ENCODE results near the gene MAN2C1.

MAN2C1 gene

DNA sequence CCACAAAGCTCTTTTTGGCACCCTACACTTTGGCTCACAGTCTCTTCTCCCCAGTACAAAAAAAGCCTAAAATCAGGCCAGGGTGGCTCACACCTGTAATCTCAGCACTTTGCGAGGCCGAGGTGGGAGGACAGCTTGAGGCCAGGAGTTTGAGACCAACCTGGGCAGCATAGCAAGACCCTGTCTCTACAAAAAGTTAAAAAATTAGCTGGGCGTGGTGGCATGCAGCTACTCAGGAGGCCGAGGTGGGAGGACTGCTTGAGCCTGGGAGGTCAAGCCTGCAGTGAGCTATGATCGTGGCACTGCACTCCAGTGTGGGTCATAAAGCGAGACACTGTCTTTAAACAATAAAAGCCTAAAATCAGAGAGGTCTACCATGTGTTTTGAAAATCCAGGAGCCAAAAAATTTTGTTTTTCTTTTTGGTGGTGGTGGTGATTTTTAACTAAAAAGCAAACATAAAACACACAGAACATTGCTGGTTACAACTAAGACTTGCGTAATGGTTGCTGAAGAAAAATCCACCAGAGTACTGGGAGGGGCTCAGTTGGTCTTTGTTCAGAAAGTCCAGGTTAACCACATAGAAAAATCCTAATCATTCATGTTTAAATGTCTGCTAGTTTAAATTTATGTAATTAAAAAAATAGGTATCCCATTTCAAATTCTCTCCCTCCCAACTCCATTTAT, 1.6 kb upstream of the MAN2C1 start:
- Histone ChIP-seq H3K9me3 (ENCODE audit: control insufficient read depth, insufficient read depth, low read length) (no peaks in the 10 kb centered on the region), H3K4me3 (ENCODE audit: low read depth, low read length) (peak overlapping the region; percentile 84; the same call in 1 of the 2 replicates), H3K27ac (ENCODE audit: low read depth, low read length) (peak overlapping the region; percentile 98), H3K4me1 (ENCODE audit: control insufficient read depth, insufficient read depth, low read length) (peaks cover 9% of the 10 kb centered on the region), H3K9ac (ENCODE audit: low read depth, low read length) (no peak overlapping the region), H3K36me3 (ENCODE audit: control insufficient read depth, insufficient read depth, low read length) (peaks cover 67% of the 10 kb centered on the region), H3K27me3 (ENCODE audit: control insufficient read depth, insufficient read depth, low read length) (no peaks in the 10 kb centered on the region)

DNA sequence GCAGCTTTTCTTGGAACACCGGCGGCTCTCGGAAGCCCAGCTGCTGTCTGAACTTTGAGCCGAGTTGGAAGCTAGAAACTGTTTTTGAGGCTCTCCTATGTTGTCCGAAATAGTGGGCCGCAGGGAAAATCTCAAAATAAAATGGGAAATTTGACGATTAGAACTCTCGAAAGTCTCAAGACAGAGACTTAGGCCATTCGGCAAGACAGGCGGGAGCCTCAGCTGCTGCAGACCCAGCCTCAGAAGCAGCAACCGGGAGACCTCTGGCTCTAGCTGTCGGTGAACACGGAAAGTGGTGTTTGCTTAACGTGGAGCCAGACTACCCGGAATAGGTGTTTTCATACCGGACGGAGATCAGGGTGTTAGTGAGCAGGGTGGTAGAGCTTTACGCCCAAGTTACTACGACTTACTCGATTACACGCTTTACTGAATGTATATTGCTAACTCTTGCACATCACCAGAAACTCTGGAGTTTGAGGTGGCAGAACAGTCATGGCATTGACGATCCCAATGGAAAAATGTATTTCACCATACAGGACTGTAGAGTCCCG, 357 bp upstream of the MAN2C1 start:
- Histone ChIP-seq H3K27me3 (ENCODE audit: control insufficient read depth, insufficient read depth, low read length) (no peaks in the 10 kb centered on the region), H3K4me3 (ENCODE audit: low read depth, low read length) (peak overlapping the region; percentile 84), H3K4me1 (ENCODE audit: control insufficient read depth, insufficient read depth, low read length) (peaks cover 9% of the 10 kb centered on the region), H3K9me3 (ENCODE audit: control insufficient read depth, insufficient read depth, low read length) (no peaks in the 10 kb centered on the region), H3K27ac (ENCODE audit: low read depth, low read length) (peak overlapping the region; percentile 98), H3K36me3 (ENCODE audit: control insufficient read depth, insufficient read depth, low read length) (peaks cover 65% of the 10 kb centered on the region), H3K9ac (ENCODE audit: low read depth, low read length) (peak overlapping the region; percentile 89)

DNA sequence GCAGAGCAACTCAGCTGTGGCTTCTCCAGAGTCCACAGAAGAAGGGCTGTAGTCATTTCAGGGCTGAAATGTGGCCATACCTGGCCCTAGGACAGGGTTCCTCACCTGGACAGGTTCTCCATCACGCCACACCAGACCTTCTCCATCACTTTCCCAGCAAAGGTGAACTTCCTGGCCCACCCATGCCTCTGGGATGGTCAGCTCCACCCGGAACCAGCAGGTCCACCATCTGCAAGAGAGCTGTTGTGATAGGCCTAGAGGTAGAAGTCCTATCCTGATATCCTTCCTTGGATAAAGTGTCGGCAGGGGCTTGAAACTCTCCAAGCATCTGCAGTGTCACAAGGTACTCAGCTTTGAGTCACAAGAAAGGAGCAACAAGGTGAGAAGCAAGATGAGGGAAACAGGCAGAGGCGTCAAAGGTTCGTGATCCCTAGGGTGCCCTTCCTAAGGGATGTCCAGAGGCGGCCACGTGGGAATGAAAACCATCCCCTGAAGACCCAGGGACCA, 948 bp downstream of the MAN2C1 start:
- Histone ChIP-seq H3K9me3 (ENCODE audit: control insufficient read depth, insufficient read depth, low read length) (no peaks in the 10 kb centered on the region), H3K27me3 (ENCODE audit: control insufficient read depth, insufficient read depth, low read length) (no peaks in the 10 kb centered on the region), H3K4me1 (ENCODE audit: control insufficient read depth, insufficient read depth, low read length) (peaks cover 9% of the 10 kb centered on the region), H3K9ac (ENCODE audit: low read depth, low read length) (no peak overlapping the region), H3K27ac (ENCODE audit: low read depth, low read length) (no peak overlapping the region), H3K36me3 (ENCODE audit: control insufficient read depth, insufficient read depth, low read length) (peaks cover 59% of the 10 kb centered on the region), H3K4me3 (ENCODE audit: low read depth, low read length) (peak overlapping the region; percentile 84; the same call in 1 of the 2 replicates)

DNA sequence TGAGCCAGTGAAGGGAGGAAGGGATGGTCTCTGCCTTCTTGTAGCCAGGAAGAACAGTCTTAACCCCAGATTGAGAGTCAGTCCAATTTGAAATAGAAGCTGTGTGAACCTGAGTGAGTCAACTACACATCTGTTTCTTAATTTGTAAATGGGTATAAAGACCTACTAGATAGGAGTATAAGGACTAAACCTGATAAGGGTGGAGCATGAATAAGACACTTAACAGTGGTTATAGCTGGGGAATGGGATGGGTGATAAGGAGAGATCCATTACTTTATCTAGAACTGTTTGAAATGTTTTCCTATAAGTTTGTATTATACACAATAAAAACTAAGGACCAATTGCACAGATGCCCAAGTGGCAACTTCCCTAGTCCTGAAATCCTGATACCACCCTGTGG, 1.4 kb downstream of the MAN2C1 start:
- no peaks in the 10 kb centered on the region for H3K9me3 ChIP-seq (ENCODE audit: control insufficient read depth, insufficient read depth, low read length)
- H3K27me3 ChIP-seq (ENCODE audit: control insufficient read depth, insufficient read depth, low read length): no peaks in the 10 kb centered on the region
- no peak overlapping the region for H3K27ac ChIP-seq (ENCODE audit: low read depth, low read length)
- peaks cover 55% of the 10 kb centered on the region for H3K36me3 ChIP-seq (ENCODE audit: control insufficient read depth, insufficient read depth, low read length)
- no peak overlapping the region for H3K4me3 ChIP-seq (ENCODE audit: low read depth, low read length)
- peaks cover 9% of the 10 kb centered on the region for H3K4me1 ChIP-seq (ENCODE audit: control insufficient read depth, insufficient read depth, low read length)
- no peak overlapping the region for H3K9ac ChIP-seq (ENCODE audit: low read depth, low read length)

DNA sequence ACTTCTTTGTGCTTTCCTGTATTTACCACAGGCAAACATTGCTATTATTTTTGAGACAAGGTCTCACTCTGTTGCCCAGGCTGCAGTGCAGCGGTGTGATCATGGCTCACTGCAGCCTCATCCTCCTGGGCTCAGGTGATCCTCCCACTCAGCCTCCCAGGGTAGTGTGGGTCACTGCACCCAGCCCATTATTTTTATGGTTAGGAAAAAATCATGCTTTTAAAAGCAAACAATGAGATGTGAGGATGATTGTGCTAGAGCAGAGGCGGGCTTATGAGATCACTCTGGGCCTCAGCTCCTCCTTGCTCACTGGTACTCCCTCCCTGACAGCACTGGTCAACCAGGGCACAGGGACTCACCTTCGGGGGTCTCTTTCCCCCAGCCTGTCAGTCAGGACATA, 2.2 kb downstream of the MAN2C1 start:
- Histone ChIP-seq H3K4me1 (ENCODE audit: control insufficient read depth, insufficient read depth, low read length) (peaks cover 9% of the 10 kb centered on the region), H3K4me3 (ENCODE audit: low read depth, low read length) (no peak overlapping the region), H3K9ac (ENCODE audit: low read depth, low read length) (no peak overlapping the region), H3K36me3 (ENCODE audit: control insufficient read depth, insufficient read depth, low read length) (peaks cover 51% of the 10 kb centered on the region), H3K27ac (ENCODE audit: low read depth, low read length) (no peak overlapping the region), H3K9me3 (ENCODE audit: control insufficient read depth, insufficient read depth, low read length) (no peaks in the 10 kb centered on the region), H3K27me3 (ENCODE audit: control insufficient read depth, insufficient read depth, low read length) (no peaks in the 10 kb centered on the region)

DNA sequence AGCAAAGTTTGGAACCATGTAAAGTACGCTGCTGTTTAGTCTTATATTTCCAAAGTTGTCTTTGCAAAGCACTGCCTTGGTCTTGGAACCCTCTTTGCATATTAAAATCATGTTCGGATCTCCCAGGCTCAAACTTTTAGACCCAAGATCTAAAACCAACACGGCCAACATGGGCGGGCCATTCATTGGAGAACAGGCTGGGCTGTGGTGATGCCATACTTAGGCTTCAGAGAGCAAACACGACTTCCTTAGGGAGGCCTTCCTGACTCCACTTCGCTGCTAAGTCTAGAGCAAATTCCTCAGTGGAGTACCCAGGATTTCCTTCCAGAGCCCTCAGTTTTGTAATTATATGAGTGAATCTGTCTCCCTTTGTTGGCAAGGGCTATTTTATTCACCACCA, 3.5 kb downstream of the MAN2C1 start:
- no peak overlapping the region for H3K9ac ChIP-seq (ENCODE audit: low read depth, low read length)
- H3K36me3 ChIP-seq (ENCODE audit: control insufficient read depth, insufficient read depth, low read length): peaks cover 50% of the 10 kb centered on the region
- H3K9me3 ChIP-seq (ENCODE audit: control insufficient read depth, insufficient read depth, low read length): no peaks in the 10 kb centered on the region
- H3K4me1 ChIP-seq (ENCODE audit: control insufficient read depth, insufficient read depth, low read length): peaks cover 9% of the 10 kb centered on the region; the same call in 1 of the 2 replicates
- no peak overlapping the region for H3K4me3 ChIP-seq (ENCODE audit: low read depth, low read length)
- H3K27ac ChIP-seq (ENCODE audit: low read depth, low read length): no peak overlapping the region
- H3K27me3 ChIP-seq (ENCODE audit: control insufficient read depth, insufficient read depth, low read length): no peaks in the 10 kb centered on the region

DNA sequence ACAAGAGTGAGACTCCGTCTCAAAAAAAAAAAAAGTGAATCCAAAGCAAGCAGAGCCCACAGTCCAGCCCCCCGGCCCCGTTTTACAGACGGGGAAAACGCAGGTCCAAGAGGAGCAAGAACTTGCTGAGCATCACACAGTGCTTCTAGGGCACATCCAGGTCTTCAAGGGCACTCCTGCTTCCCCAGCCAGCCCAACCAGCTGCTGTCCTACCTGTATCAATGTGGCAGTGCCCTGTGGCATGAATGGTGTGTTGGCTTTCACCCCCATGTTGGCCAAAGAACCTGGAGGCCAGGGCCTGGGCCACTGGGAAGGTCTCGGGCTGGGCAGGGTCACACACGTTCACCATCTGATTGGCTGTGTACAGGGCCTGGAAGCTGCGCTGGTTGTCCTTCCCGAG, 4.6 kb downstream of the MAN2C1 start:
- no peak overlapping the region for H3K9ac ChIP-seq (ENCODE audit: low read depth, low read length)
- H3K27ac ChIP-seq (ENCODE audit: low read depth, low read length): no peak overlapping the region
- no peaks in the 10 kb centered on the region for H3K9me3 ChIP-seq (ENCODE audit: control insufficient read depth, insufficient read depth, low read length)
- H3K36me3 ChIP-seq (ENCODE audit: control insufficient read depth, insufficient read depth, low read length): peaks cover 58% of the 10 kb centered on the region
- no peak overlapping the region for H3K4me3 ChIP-seq (ENCODE audit: low read depth, low read length)
- peaks cover 4% of the 10 kb centered on the region; the same call in 1 of the 2 replicates for H3K4me1 ChIP-seq (ENCODE audit: control insufficient read depth, insufficient read depth, low read length)
- H3K27me3 ChIP-seq (ENCODE audit: control insufficient read depth, insufficient read depth, low read length): no peaks in the 10 kb centered on the region

DNA sequence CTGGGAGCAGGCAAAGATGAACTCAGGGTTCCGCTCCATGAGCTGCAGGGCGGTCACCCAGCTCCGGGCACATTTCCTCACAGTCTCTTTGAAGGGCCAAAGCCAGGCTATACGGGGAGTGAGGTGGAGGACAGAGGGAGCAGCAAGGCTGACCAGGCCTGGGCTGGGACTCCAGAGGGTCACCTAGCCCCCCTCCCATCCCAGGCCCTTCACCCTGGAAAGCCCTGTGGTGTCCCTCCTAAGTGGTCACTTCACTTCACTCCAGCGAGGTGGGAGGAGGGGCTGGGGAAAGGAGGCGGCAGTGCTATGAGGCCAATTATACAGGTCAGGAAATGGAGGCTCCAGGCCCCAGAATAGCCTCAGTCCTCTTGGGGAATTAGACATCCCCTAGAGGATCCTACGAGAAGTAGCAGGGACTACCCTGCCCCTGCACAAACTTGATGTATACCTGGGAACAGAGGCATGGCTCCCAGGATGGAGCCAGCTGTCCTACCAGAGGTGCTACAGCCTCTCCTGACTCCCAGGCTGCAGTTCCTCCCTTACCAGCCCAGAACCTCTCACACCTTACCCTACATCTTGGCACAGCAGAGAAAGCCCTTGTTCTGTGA, 5.7 kb downstream of the MAN2C1 start:
- no peaks in the 10 kb centered on the region for H3K27me3 ChIP-seq (ENCODE audit: control insufficient read depth, insufficient read depth, low read length)
- H3K27ac ChIP-seq (ENCODE audit: low read depth, low read length): no peak overlapping the region
- H3K4me3 ChIP-seq (ENCODE audit: low read depth, low read length): no peak overlapping the region
- no peak overlapping the region for H3K9ac ChIP-seq (ENCODE audit: low read depth, low read length)
- peaks cover 68% of the 10 kb centered on the region for H3K36me3 ChIP-seq (ENCODE audit: control insufficient read depth, insufficient read depth, low read length)
- peaks cover 4% of the 10 kb centered on the region; the same call in 1 of the 2 replicates for H3K4me1 ChIP-seq (ENCODE audit: control insufficient read depth, insufficient read depth, low read length)
- no peaks in the 10 kb centered on the region for H3K9me3 ChIP-seq (ENCODE audit: control insufficient read depth, insufficient read depth, low read length)

DNA sequence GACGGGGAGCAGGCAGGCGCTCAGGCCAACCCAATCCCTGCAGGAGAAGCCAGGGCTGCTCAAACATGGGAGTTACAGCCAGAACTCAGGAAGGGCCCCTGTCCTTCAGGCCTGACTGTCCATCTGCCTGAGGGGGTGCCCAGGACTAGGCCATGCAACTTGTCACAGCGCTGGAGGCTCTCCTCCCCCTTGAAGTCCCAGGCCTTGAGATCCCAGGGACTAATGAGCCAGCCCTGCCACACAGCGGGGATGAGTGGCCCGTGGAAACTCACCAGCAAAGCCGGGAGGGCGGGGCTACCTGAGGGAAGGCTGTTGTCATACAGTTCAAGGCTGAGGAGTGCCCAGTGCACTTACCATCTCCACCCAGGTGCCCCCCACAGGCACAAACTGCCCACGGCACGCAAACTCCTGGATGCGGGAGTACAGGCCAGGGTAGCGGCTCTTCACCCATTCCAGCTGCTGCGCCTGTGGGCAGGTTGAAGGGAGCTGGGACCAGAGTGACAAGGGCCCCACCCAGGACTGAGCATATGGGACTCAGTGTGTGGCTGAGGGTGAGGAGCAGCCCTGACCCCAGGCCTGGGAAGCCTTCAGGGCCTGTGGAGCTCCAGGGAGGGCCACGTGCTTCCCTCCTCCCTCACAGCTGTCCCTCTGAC, 6.3 kb downstream of the MAN2C1 start:
- Histone ChIP-seq H3K9me3 (ENCODE audit: control insufficient read depth, insufficient read depth, low read length) (no peaks in the 10 kb centered on the region), H3K36me3 (ENCODE audit: control insufficient read depth, insufficient read depth, low read length) (peaks cover 65% of the 10 kb centered on the region), H3K27ac (ENCODE audit: low read depth, low read length) (no peak overlapping the region), H3K4me1 (ENCODE audit: control insufficient read depth, insufficient read depth, low read length) (no peaks in the 10 kb centered on the region), H3K4me3 (ENCODE audit: low read depth, low read length) (no peak overlapping the region), H3K27me3 (ENCODE audit: control insufficient read depth, insufficient read depth, low read length) (no peaks in the 10 kb centered on the region), H3K9ac (ENCODE audit: low read depth, low read length) (no peak overlapping the region)

DNA sequence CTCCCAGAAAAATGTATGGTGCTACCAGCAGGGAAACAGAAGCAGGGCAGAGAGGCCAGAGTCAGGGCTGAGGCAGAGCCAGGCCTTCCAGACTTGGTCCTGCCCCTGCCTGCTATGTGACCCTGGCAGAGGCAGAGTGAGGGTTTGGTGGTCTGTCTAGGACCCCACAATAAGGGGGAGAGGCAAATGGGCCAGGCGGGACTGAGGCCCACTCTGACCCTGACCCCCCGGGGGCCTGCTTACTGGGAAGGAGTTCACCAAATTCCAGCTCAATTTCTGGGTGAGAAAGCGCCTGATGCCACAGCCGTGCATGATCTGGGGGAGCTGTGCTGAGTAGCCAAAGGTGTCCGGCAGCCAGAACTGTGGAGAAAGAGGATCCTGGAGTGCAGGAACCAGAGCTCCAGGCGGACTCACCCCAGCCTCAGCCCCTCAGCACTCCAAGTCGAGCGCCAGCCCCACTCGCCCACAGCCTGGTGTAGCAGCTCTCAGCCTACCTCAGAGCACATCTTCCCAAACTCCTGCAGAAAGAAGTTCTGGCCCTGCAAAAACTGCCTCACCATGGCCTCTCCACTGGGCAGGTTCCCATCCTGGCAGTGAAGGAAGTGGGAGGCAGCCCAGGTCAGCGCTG, 6.9 kb downstream of the MAN2C1 start:
- H3K4me3 ChIP-seq (ENCODE audit: low read depth, low read length): no peak overlapping the region
- no peaks in the 10 kb centered on the region for H3K9me3 ChIP-seq (ENCODE audit: control insufficient read depth, insufficient read depth, low read length)
- no peaks in the 10 kb centered on the region for H3K4me1 ChIP-seq (ENCODE audit: control insufficient read depth, insufficient read depth, low read length)
- H3K27me3 ChIP-seq (ENCODE audit: control insufficient read depth, insufficient read depth, low read length): no peaks in the 10 kb centered on the region
- no peak overlapping the region for H3K27ac ChIP-seq (ENCODE audit: low read depth, low read length)
- peaks cover 63% of the 10 kb centered on the region for H3K36me3 ChIP-seq (ENCODE audit: control insufficient read depth, insufficient read depth, low read length)
- no peak overlapping the region for H3K9ac ChIP-seq (ENCODE audit: low read depth, low read length)

Data from HUES48 (cell line).